Liver (tissue), 9 donors: ENCODE data around the gene PDE2A. TPM values are rescaled to one million over a fixed set of nuclear protein-coding genes. Genes with fewer than 3 reads are reported as not detected.

Source experiments
- DNase-seq: peaks from one replicate; pipeline ENCODE4 v3.0.0-alpha.2; 2017; ENCODE audit warnings: low spot score
- H3K27ac ChIP-seq, 2 donors: one replicate each; pipeline ENCODE4 v1.7.0; 2013; ENCODE audit warnings: inconsistent platforms in 2 of 2, low read length in 2 of 2, control low read depth in 1 of 2, low read depth in 1 of 2, mild to moderate bottlenecking in 1 of 2
- H3K27me3 ChIP-seq, 4 donors: one replicate each; pipeline versions ENCODE4 v1.6.1 to v1.7.0; 2013; ENCODE audit warnings: low read length in 3 of 4, inconsistent platforms in 1 of 4, mild to moderate bottlenecking in 1 of 4, moderate library complexity in 1 of 4; ENCODE audit not compliant: control insufficient read depth in 4 of 4, insufficient read depth in 4 of 4
- H3K36me3 ChIP-seq, 4 donors: one replicate each; pipeline versions ENCODE4 v1.6.1 to v1.7.0; 2013; ENCODE audit warnings: low read length in 3 of 4, mild to moderate bottlenecking in 3 of 4, low read depth in 1 of 4, moderate library complexity in 1 of 4; ENCODE audit not compliant: control insufficient read depth in 4 of 4, insufficient read depth in 3 of 4
- H3K4me1 ChIP-seq, 4 donors: one replicate each; pipeline versions ENCODE4 v1.6.1 to v1.7.0; 2013; ENCODE audit warnings: low read length in 3 of 4, mild to moderate bottlenecking in 3 of 4, moderate library complexity in 1 of 4; ENCODE audit not compliant: control insufficient read depth in 4 of 4, insufficient read depth in 4 of 4
- H3K4me3 ChIP-seq, 3 donors: one replicate each; pipeline versions ENCODE4 v1.6.1 to v1.7.0; 2013; ENCODE audit warnings: low read length in 3 of 3, control low read depth in 1 of 3, low read depth in 1 of 3, mild to moderate bottlenecking in 1 of 3
- H3K9ac ChIP-seq, 2 donors: one replicate each; pipeline ENCODE4 v1.7.0; 2013; ENCODE audit warnings: low read length in 2 of 2, mild to moderate bottlenecking in 2 of 2, moderate library complexity in 2 of 2, control low read depth in 1 of 2, low read depth in 1 of 2
- H3K9me3 ChIP-seq, 4 donors: one replicate each; pipeline versions ENCODE4 v1.6.1 to v1.7.0; 2013; ENCODE audit warnings: low read length in 3 of 4; ENCODE audit not compliant: control insufficient read depth in 4 of 4
- EGR1 ChIP-seq, 2 donors: IDR thresholded peaks; 2 replicates each; pipeline ENCODE4 v1.6.1; 2016 to 2018; ENCODE audit warnings: antibody characterized with exemption in 2 of 2, low read depth in 2 of 2
- FOXA1 ChIP-seq: IDR thresholded peaks from 2 replicates; pipeline ENCODE4 v1.6.1; 2016; ENCODE audit warnings: antibody characterized with exemption
- FOXA2 ChIP-seq: IDR thresholded peaks from 2 replicates; pipeline ENCODE4 v1.6.1; 2016; ENCODE audit warnings: antibody characterized with exemption
- HNF4A ChIP-seq, 2 donors: conservative IDR thresholded peaks; 2 replicates each; pipeline ENCODE4 v1.6.1; 2016; ENCODE audit warnings: antibody characterized with exemption in 2 of 2, mild to moderate bottlenecking in 2 of 2
- JUND ChIP-seq, 2 donors: IDR thresholded peaks; 2 replicates each; pipeline ENCODE4 v1.6.1; 2016; ENCODE audit warnings: antibody characterized with exemption in 2 of 2
- NR2F2 ChIP-seq: IDR thresholded peaks from 2 replicates; pipeline ENCODE4 v1.6.1; 2016; ENCODE audit warnings: antibody characterized with exemption
- RXRA ChIP-seq, 2 donors: IDR thresholded peaks; 2 replicates each; pipeline ENCODE4 v1.6.1; 2017 to 2018; ENCODE audit warnings: antibody characterized with exemption in 2 of 2, mild to moderate bottlenecking in 1 of 2
- TAF1 ChIP-seq: conservative IDR thresholded peaks from 2 replicates; pipeline ENCODE4 v1.6.1; 2016; ENCODE audit warnings: antibody characterized with exemption, mild to moderate bottlenecking
- YY1 ChIP-seq: IDR thresholded peaks from 2 replicates; pipeline ENCODE4 v1.6.1; 2016; ENCODE audit warnings: antibody characterized with exemption, mild to moderate bottlenecking
- WGBS: extraction: QIAGEN DNeasy Blood & Tissue Kit; methylation state at CpG from one replicate; pipeline ENCODE4 v1.1.7; 2013; 5-methylcytosine and 5-hydroxymethylcytosine counted together
- polyA plus RNA-seq, 2 donors: library from polyadenylated mRNA; stranded (reverse) in 1 of 2; unstranded in 1 of 2; fragments of 200-250 nt in 1 of 2; fragments of >200 nt in 1 of 2; fragmentation: Nextera tagmentation in 1 of 2; extraction: Ambion mirVana in 1 of 2; gene quantifications; one replicate each; pipeline versions ENCODE4 v1.2.1 to v1.2.3, GENCODE V29; 2013 to 2015
- total RNA-seq, 2 donors: library from RNA; depleted of rRNA; stranded (reverse); fragments of >200 nt; gene quantifications; one replicate each; pipeline ENCODE4 v1.2.3, GENCODE V29; 2014
- TF ChIP-seq, protein P1 (sequence below): IDR thresholded peaks from 2 replicates; pipeline ENCODE4 v1.6.1; 2016; ENCODE audit warnings: antibody characterized with exemption, mild to moderate bottlenecking
- TF ChIP-seq, protein P2 (sequence below): IDR thresholded peaks from 2 replicates; pipeline ENCODE4 v1.6.1; 2016; ENCODE audit warnings: antibody characterized with exemption
- TF ChIP-seq, protein P3 (sequence below): fragments of 150-350 bp; IDR thresholded peaks from 2 replicates; pipeline ENCODE4 v1.5.1; 2017; ENCODE audit warnings: improper control_type of control experiment, low read depth, low read length; ENCODE audit not compliant: missing input control
- TF ChIP-seq, protein P4 (sequence below): IDR thresholded peaks from 2 replicates; pipeline ENCODE4 v1.6.1; 2016; ENCODE audit warnings: antibody characterized with exemption
- donor health status: healthy.
- donor health status: healthy.
- donor health status: healthy.
- donor health status: healthy.
- donor health status: healthy.

PDE2A gene
- total and polyA plus RNA-seq, 4 donors = 4.3 to 32.8 (median 12.9) TPM

DNA sequence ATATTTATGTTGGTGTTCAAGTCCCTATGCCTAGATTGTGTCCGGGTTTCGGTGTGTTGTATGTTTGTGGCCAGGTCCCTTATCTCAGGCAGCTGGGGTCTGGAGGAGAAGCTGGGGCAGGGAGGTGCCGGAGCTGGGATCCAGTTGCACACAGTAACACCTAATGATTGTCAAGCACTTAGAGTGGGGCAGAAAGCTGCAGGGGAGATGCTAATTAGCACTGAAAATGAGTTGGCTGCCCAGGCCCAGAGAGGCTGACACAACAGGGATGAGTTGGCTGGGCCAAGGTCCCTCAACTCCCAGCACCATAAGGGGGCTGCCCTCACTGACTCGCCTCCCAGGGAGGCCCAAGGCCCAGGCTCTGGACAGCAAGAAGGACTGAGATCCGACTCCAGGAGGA lies 12.2 kb downstream of the PDE2A start:
- no peaks in the 10 kb centered on the region for H3K36me3 ChIP-seq
- no peaks in the 10 kb centered on the region for H3K27me3 ChIP-seq
- H3K9me3 ChIP-seq = peaks cover 0 to under 1% (median 0%) of the 10 kb centered on the region in 4 donors
- H3K4me3 ChIP-seq = no peak overlapping the region
- H3K4me1 ChIP-seq = no peaks in the 10 kb centered on the region
- WGBS = 78% methylated on average over 5 of the region's 5 CpGs
- no peak overlapping the region for H3K27ac ChIP-seq
- no peak overlapping the region for H3K9ac ChIP-seq
- DNase-seq = no peak
- TF ChIP-seq RXRA (IDR thresholded peaks at IDR 0.05) (no peak), YY1 (no peak)
- TF ChIP-seq, protein P1, sequence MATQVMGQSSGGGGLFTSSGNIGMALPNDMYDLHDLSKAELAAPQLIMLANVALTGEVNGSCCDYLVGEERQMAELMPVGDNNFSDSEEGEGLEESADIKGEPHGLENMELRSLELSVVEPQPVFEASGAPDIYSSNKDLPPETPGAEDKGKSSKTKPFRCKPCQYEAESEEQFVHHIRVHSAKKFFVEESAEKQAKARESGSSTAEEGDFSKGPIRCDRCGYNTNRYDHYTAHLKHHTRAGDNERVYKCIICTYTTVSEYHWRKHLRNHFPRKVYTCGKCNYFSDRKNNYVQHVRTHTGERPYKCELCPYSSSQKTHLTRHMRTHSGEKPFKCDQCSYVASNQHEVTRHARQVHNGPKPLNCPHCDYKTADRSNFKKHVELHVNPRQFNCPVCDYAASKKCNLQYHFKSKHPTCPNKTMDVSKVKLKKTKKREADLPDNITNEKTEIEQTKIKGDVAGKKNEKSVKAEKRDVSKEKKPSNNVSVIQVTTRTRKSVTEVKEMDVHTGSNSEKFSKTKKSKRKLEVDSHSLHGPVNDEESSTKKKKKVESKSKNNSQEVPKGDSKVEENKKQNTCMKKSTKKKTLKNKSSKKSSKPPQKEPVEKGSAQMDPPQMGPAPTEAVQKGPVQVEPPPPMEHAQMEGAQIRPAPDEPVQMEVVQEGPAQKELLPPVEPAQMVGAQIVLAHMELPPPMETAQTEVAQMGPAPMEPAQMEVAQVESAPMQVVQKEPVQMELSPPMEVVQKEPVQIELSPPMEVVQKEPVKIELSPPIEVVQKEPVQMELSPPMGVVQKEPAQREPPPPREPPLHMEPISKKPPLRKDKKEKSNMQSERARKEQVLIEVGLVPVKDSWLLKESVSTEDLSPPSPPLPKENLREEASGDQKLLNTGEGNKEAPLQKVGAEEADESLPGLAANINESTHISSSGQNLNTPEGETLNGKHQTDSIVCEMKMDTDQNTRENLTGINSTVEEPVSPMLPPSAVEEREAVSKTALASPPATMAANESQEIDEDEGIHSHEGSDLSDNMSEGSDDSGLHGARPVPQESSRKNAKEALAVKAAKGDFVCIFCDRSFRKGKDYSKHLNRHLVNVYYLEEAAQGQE = no peak

DNA sequence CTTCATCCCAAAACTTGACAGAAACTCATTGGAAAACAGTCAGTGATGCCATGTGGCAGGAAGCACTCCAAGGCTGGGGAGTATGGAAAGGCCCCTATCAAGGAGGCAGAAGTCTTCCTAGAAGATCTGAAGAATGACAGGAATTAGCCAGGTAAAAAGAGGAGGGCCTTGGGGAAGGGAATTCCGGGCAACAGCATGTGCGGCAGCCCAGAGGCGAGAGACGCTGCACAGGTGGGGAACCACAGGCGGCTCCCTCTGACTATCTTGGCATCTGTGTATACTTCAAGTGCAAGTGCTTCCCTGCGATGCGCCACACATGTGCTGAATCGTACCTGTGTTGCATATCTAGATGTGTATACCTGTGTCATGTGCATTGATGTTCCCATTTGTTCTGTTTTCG lies 12.7 kb downstream of the PDE2A start:
- Histone ChIP-seq H3K4me1 (no peaks in the 10 kb centered on the region), H3K9me3 (no peaks in the 10 kb centered on the region), H3K27me3 (no peaks in the 10 kb centered on the region), H3K36me3 (no peaks in the 10 kb centered on the region), H3K9ac (no peak overlapping the region), H3K4me3 (no peak overlapping the region), H3K27ac (no peak overlapping the region)
- WGBS = 86% methylated on average over 9 of the region's 9 CpGs
- TF ChIP-seq NR2F2 (no peak), HNF4A (conservative IDR thresholded peaks at IDR 0.05) (no peak), TAF1 (no peak), FOXA2 (no peak), EGR1 (IDR thresholded peaks at IDR 0.05; ENCODE audit: low read depth in 2 of 2) (no peak), FOXA1 (no peak), JUND (IDR thresholded peaks at IDR 0.05) (no peak), RXRA (IDR thresholded peaks at IDR 0.05) (no peak)
- TF ChIP-seq, protein P2, sequence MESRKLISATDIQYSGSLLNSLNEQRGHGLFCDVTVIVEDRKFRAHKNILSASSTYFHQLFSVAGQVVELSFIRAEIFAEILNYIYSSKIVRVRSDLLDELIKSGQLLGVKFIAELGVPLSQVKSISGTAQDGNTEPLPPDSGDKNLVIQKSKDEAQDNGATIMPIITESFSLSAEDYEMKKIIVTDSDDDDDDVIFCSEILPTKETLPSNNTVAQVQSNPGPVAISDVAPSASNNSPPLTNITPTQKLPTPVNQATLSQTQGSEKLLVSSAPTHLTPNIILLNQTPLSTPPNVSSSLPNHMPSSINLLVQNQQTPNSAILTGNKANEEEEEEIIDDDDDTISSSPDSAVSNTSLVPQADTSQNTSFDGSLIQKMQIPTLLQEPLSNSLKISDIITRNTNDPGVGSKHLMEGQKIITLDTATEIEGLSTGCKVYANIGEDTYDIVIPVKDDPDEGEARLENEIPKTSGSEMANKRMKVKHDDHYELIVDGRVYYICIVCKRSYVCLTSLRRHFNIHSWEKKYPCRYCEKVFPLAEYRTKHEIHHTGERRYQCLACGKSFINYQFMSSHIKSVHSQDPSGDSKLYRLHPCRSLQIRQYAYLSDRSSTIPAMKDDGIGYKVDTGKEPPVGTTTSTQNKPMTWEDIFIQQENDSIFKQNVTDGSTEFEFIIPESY = no peak
- TF ChIP-seq, protein P3, sequence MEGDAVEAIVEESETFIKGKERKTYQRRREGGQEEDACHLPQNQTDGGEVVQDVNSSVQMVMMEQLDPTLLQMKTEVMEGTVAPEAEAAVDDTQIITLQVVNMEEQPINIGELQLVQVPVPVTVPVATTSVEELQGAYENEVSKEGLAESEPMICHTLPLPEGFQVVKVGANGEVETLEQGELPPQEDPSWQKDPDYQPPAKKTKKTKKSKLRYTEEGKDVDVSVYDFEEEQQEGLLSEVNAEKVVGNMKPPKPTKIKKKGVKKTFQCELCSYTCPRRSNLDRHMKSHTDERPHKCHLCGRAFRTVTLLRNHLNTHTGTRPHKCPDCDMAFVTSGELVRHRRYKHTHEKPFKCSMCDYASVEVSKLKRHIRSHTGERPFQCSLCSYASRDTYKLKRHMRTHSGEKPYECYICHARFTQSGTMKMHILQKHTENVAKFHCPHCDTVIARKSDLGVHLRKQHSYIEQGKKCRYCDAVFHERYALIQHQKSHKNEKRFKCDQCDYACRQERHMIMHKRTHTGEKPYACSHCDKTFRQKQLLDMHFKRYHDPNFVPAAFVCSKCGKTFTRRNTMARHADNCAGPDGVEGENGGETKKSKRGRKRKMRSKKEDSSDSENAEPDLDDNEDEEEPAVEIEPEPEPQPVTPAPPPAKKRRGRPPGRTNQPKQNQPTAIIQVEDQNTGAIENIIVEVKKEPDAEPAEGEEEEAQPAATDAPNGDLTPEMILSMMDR = no peak
- TF ChIP-seq, protein P4, sequence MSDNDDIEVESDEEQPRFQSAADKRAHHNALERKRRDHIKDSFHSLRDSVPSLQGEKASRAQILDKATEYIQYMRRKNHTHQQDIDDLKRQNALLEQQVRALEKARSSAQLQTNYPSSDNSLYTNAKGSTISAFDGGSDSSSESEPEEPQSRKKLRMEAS = no peak
- DNase-seq = no peak
